ENCODE measurements around the gene PXMP2. TPM values are rescaled to one million over a fixed set of nuclear protein-coding genes. Genes with fewer than 3 reads are reported as not detected.
A peak's percentile ranks its signal among the peaks of the same experiment; 100 is the strongest.

PXMP2 gene
- polyA plus RNA-seq, 3 donors, result 2.9 to 9.2 (median 8.7) TPM

GRCh38 chr12:132638541-132639408, 48.6 kb upstream of the PXMP2 start:
- H3K9me3 Mint-ChIP-seq, result no peaks in the 10 kb centered on the region
- Histone ChIP-seq H3K4me1 (ENCODE audit: control insufficient read depth in 1 of 2, insufficient read depth in 2 of 2, low read length in 2 of 2) (no peaks in the 10 kb centered on the region), H2AFZ (ENCODE audit: insufficient read depth, low read depth, low read length, poor library complexity, severe bottlenecking) (no peak overlapping the region), H3K27me3 (ENCODE audit: control insufficient read depth in 2 of 2, insufficient read depth in 2 of 2, low read length in 2 of 2) (no peaks in the 10 kb centered on the region), H3K27ac (ENCODE audit: low read depth in 1 of 2, low read length in 2 of 2) (no peak overlapping the region), H3K4me3 (replicated peaks in 1 of 3; ENCODE audit: low read depth in 2 of 3, low read length in 3 of 3) (no peak overlapping the region), H3K9ac (ENCODE audit: insufficient read depth, low read length, poor library complexity, severe bottlenecking) (no peak overlapping the region), H3K9me3 (replicated peaks in 1 of 2; ENCODE audit: control insufficient read depth in 1 of 2, insufficient read depth in 1 of 2, low read length in 2 of 2) (no peaks in the 10 kb centered on the region), H3K79me2 (ENCODE audit: insufficient read depth, low read length) (no peaks in the 10 kb centered on the region), H4K20me1 (ENCODE audit: insufficient read depth, low read length) (no peaks in the 10 kb centered on the region), H3K36me3 (replicated peaks in 1 of 2; ENCODE audit: control insufficient read depth in 1 of 2, insufficient read depth in 2 of 2, low read length in 2 of 2) (peaks cover 77 to 97% of the 10 kb centered on the region in 2 donors), H3K4me2 (replicated peaks; ENCODE audit: extremely low read depth, low read length, poor library complexity, severe bottlenecking) (no peak overlapping the region)
- no peak overlapping the region for H3K4me3 Mint-ChIP-seq
- DNase-seq, result no peak
- peaks cover 0 to 4% (median 3%) of the 10 kb centered on the region in 3 donors for H3K27me3 Mint-ChIP-seq (ENCODE audit: low read depth in 3 of 3)
- intact Hi-C loops (cut with micrococcal nuclease), result no loop called here
- H3K27ac Mint-ChIP-seq, result no peak overlapping the region
- peak; percentile 67 for TF ChIP-seq CTCF (IDR thresholded peaks at IDR 0.05)
- 91% methylated on average over 21 of the region's 25 CpGs for WGBS (ENCODE audit: insufficient coverage)
- H3K36me3 Mint-ChIP-seq, result peaks cover 85 to 93% of the 10 kb centered on the region in 2 donors
- no peaks in the 10 kb centered on the region for H3K4me1 Mint-ChIP-seq

GRCh38 chr12:132639956-132640520, 47.3 kb upstream of the PXMP2 start:
- peaks cover 79 to 85% of the 10 kb centered on the region in 2 donors for H3K36me3 Mint-ChIP-seq
- Histone ChIP-seq H3K27me3 (ENCODE audit: control insufficient read depth in 2 of 2, insufficient read depth in 2 of 2, low read length in 2 of 2) (no peaks in the 10 kb centered on the region), H4K20me1 (ENCODE audit: insufficient read depth, low read length) (no peaks in the 10 kb centered on the region), H2AFZ (ENCODE audit: insufficient read depth, low read depth, low read length, poor library complexity, severe bottlenecking) (no peak overlapping the region), H3K9ac (ENCODE audit: insufficient read depth, low read length, poor library complexity, severe bottlenecking) (no peak overlapping the region), H3K9me3 (replicated peaks in 1 of 2; ENCODE audit: control insufficient read depth in 1 of 2, insufficient read depth in 1 of 2, low read length in 2 of 2) (no peaks in the 10 kb centered on the region), H3K4me2 (replicated peaks; ENCODE audit: extremely low read depth, low read length, poor library complexity, severe bottlenecking) (no peak overlapping the region), H3K4me1 (ENCODE audit: control insufficient read depth in 1 of 2, insufficient read depth in 2 of 2, low read length in 2 of 2) (no peaks in the 10 kb centered on the region), H3K27ac (ENCODE audit: low read depth in 1 of 2, low read length in 2 of 2) (no peak overlapping the region), H3K79me2 (ENCODE audit: insufficient read depth, low read length) (no peaks in the 10 kb centered on the region), H3K4me3 (replicated peaks in 1 of 3; ENCODE audit: low read depth in 2 of 3, low read length in 3 of 3) (no peak overlapping the region), H3K36me3 (replicated peaks in 1 of 2; ENCODE audit: control insufficient read depth in 1 of 2, insufficient read depth in 2 of 2, low read length in 2 of 2) (peaks cover 64 to 92% of the 10 kb centered on the region in 2 donors)
- intact Hi-C loops (cut with micrococcal nuclease), result no loop called here
- no peaks in the 10 kb centered on the region for H3K4me1 Mint-ChIP-seq
- WGBS (ENCODE audit: insufficient coverage), result 91% methylated on average over 11 of the region's 12 CpGs
- H3K9me3 Mint-ChIP-seq, result no peaks in the 10 kb centered on the region
- no peak for TF ChIP-seq CTCF (IDR thresholded peaks at IDR 0.05)
- H3K4me3 Mint-ChIP-seq, result no peak overlapping the region
- no peak for DNase-seq
- H3K27ac Mint-ChIP-seq, result peak overlapping the region in 3 of 7 donors; percentile 40 to 78 (median 51)
- H3K27me3 Mint-ChIP-seq (ENCODE audit: low read depth in 3 of 3), result peaks cover 0 to 4% (median 3%) of the 10 kb centered on the region in 3 donors
